Osteocyte (in vitro differentiated cells): ENCODE data around the gene QRICH2. TPM values are rescaled to one million over a fixed set of nuclear protein-coding genes. Genes with fewer than 3 reads are reported as not detected.

ENCODE experiments used
- total RNA-seq: library from RNA; stranded (reverse); gene quantifications from 2 replicates; pipeline ENCODE4 v1.2.1, GENCODE V29; 2021

QRICH2 gene
- total RNA-seq, 1 donor from 2014 or later, result 6.3 TPM

Other genes starting within 250 kb of the QRICH2 start
- gene SRP68, start 235.8 kb downstream of the QRICH2 start, total RNA-seq, result 73.7 and 74.7 TPM in 2 replicates
- gene GALR2, start 233.5 kb downstream of the QRICH2 start, total RNA-seq, result not detected in 2 replicates
- not detected in 2 replicates for gene ZACN, start 229.1 kb downstream of the QRICH2 start, total RNA-seq
- 158 and 164 TPM in 2 replicates for gene EXOC7, start 204.5 kb downstream of the QRICH2 start, total RNA-seq
- 0.13 TPM in 2 replicates for gene FOXJ1, start 167.0 kb downstream of the QRICH2 start, total RNA-seq
- 0.73 and 0.99 TPM in 2 replicates for gene RNF157, start 67.8 kb downstream of the QRICH2 start, total RNA-seq
- 30.1 and 32.2 TPM in 2 replicates for gene UBALD2, start 42.9 kb downstream of the QRICH2 start, total RNA-seq
- 69.7 and 71.9 TPM in 2 replicates for gene PRPSAP1, start 45.6 kb upstream of the QRICH2 start, total RNA-seq
- gene SPHK1, start 76.3 kb upstream of the QRICH2 start, total RNA-seq, result 15.2 TPM in 2 replicates
- gene UBE2O, start 144.9 kb upstream of the QRICH2 start, total RNA-seq, result 30.7 and 32.4 TPM in 2 replicates
- not detected in 2 replicates for gene AANAT, start 159.3 kb upstream of the QRICH2 start, total RNA-seq
- gene RHBDF2, start 193.1 kb upstream of the QRICH2 start, total RNA-seq, result 14.5 and 17.5 TPM in 2 replicates
- 8.6 and 9.1 TPM in 2 replicates for gene CYGB, start 229.4 kb upstream of the QRICH2 start, total RNA-seq
- gene PRCD, start 231.8 kb upstream of the QRICH2 start, total RNA-seq, result 1.3 and 1.4 TPM in 2 replicates